HuH-7 (cell line): ENCODE measurements around the gene EVC.
A peak's percentile ranks its signal among the peaks of the same experiment; 100 is the strongest.

Experiments used
- DNase-seq: peaks from one replicate; pipeline ENCODE4 v3.0.0; 2011; ENCODE audit warnings: low spot score

EVC gene

GRCh38 chr4:5710961-5711478, at the start of gene EVC:
EVC (plus strand) TSS chr4:5711201; CDS start chr4:5711381, 180 bp downstream.
- peak; percentile 23 for DNase-seq

- DNase-seq = no peak
Observed at GRCh38 chr4:5661237-5661636, 49.8 kb upstream of the EVC start.

- no peak for DNase-seq
Observed at GRCh38 chr4:5662555-5662954, 48.4 kb upstream of the EVC start.

DNA sequence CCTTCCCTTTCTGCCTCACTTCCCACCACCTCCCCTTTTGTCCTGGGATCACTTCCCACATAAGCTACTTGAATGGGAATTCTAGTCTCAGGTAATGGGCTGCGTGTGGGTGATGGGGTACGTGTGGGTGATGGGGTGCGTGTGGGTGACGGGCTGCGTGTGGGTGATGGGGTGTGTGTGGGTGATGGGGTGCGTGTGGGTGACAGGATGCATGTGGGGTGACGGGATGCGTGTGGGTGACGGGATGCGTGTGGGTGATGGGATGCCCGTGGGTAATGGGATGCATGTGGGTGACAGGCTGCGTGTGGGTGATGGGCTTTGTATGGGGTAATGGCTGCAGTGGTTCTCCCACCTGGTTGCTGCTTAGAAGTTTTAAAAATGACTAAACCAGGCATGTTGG, 46.2 kb upstream of the EVC start:
- no peak for DNase-seq

- no peak for DNase-seq
Observed at GRCh38 chr4:5666741-5667140, 44.3 kb upstream of the EVC start.

- no peak for DNase-seq
Observed at GRCh38 chr4:5676763-5677162, 34.2 kb upstream of the EVC start.

DNA sequence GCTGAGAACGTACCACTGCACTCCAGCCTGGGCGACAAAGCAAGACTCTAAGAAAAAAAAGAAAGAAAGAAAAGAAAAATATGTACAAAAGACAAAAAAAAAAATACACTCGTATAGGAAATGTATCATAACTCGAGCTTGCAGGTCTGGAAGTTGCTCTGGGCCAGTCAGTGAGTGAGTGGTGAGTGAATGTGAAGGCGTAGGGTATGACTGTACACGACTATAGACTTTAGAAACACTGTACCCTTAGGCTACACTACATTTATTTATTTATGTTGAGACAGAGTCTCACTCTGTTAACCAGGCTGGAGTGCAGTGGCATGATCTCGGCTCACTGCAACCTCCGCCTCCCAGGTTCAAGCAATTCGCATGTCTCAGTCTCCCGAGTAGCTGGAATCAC, 32.0 kb upstream of the EVC start:
- no peak for DNase-seq

DNA sequence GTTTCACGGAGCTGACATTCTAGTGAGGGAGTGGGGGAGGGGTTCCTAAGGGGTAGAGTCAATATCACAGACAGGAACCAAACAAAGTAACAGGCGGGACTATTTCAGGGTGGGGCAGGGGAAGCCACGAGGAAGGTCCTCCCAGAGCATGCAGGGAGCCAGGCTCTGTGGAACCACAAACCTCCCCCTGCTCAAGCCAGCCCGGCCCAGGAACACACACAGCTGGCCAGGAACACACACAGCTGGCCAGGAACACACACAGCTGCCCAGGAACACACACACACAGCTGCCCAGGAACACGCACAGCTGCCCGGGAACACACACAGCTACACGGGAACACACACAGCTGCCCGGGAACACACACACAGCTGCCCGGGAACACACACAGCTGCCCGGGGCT, 27.4 kb upstream of the EVC start:
- DNase-seq = no peak

GRCh38 chr4:5685296-5685695, 25.7 kb upstream of the EVC start:
- no peak for DNase-seq

DNA sequence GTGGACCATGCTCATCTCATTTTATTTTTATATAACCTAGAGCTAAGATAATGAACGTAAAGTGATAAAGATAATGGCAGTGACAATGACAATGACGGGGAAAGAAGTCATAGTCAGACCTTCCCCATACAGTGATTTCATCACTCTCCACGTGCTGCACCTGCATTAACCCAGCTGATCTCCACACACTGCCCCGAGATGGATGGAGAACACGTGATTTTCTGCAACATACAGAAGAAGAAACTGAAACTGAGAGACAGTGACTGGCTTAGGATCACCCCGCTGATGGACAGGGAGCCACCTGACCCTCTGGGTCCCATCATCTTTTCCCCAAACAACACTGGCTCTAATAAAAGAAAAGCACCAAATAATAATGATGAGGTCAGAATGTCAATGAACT, 24.7 kb upstream of the EVC start:
- no peak for DNase-seq

- DNase-seq = no peak
Observed at GRCh38 chr4:5689065-5689464, 21.9 kb upstream of the EVC start.

DNA sequence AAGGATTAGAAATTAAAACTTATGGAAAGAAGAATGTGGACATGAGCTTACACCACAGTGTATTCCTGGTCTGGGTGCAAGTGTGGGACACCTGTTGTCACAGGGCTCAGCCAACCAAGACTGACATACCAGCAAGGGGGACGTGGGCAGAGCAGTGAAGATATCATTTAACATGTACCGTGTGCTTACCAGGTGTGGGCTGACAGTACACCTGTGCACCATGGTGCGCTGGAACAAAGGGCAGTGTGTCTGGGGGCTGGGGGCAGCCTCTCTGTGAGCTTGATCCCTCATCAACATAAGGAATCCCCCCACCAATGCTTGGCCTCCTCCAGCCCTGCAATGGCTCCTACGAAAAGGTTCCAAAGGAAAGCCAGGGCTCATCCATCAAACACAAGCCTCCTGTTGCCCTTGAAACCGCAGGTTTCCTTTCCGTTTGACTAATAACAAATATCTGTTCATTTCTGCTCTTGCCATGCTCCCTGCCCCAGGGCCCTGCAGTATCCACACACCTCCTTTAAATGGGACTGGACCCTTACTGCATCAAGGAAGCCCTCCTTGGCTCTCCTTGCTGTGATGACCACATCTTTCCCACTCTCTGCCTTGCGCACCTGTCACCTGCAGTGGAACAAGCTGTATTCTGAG, 19.4 kb upstream of the EVC start:
- no peak for DNase-seq

GRCh38 chr4:5693871-5694270, 17.1 kb upstream of the EVC start:
- no peak for DNase-seq

DNA sequence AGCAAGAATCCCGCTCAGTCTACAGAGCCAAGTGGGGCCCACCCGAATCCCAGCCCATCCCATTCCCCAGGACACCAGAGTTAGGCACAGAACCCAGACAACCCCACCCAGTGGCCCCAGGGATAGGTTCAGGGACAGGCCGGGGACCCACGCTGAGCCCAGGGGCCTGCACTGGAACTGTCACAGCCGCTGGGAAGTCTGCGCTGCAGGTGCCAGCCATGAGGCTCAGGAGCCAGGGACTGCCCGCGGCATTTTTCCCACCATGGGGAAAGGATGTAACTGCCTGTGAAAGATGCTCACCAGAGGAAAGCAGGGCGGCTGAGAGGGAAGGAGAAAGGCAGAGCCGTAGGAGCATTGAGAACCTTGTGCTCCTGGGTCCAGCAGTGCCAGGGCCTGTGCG, 14.7 kb upstream of the EVC start:
- DNase-seq = no peak

DNA sequence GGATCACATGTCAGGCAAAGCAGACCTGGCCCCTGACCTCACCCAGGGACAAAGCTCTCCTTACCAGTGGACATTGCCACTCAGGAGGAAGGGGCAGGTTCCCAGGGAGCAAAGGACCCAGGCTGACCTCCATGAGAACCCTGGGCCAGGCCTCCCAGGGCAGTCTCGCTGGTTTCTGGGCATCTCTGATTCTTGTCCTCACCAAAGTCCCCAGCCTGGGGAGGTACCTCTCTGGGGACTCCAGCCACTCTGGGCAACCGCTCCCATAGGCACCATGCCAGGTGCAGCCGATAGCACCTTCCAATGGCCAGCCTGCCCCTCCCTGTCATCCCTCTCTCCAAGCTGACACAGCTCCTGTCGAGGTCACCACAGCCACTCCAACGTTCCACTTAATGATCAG, 10.5 kb upstream of the EVC start:
- DNase-seq = no peak

DNA sequence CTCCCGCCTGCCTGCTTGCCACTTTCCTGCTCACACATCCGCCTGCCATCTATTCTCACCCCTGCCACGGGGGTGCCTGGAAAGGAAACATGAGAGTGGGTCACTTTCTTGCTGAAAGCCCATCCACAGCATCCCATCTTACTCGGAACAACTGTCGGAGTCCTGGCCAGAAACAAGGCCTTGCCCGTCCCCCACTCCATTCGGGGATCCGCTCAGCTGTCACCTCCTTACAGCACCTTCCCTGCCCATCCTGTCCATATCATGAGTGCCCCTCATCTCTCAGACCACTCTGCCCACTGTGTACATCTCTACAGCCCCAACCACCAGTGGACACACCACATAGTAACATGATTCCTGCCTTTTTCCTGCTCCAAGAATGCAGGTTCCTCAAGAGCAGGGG, 9.0 kb upstream of the EVC start:
- DNase-seq = no peak

GRCh38 chr4:5703831-5704230, 7.2 kb upstream of the EVC start:
- no peak for DNase-seq

DNA sequence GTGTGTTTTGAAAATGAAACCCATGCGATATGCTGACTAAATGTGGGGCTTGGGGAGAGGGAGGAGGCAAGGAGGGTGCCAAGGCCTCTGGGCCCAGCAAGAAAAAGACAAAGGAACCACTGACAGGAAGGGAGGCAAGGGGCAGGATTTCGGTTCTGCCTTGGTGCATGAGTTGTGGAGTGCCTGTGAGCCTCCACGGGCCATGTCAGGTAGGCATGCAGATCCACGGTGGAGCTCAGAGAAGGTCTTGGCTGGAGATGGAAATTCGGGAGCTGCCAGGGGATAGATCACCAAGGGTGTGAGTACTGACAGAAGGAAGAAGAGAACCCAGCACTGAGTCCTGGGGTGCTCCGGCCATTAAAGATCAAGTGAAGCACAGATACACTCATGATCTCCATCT, 6.7 kb upstream of the EVC start:
- no peak for DNase-seq

- DNase-seq = no peak
Observed at GRCh38 chr4:5705647-5706320, 5.2 kb upstream of the EVC start.

DNA sequence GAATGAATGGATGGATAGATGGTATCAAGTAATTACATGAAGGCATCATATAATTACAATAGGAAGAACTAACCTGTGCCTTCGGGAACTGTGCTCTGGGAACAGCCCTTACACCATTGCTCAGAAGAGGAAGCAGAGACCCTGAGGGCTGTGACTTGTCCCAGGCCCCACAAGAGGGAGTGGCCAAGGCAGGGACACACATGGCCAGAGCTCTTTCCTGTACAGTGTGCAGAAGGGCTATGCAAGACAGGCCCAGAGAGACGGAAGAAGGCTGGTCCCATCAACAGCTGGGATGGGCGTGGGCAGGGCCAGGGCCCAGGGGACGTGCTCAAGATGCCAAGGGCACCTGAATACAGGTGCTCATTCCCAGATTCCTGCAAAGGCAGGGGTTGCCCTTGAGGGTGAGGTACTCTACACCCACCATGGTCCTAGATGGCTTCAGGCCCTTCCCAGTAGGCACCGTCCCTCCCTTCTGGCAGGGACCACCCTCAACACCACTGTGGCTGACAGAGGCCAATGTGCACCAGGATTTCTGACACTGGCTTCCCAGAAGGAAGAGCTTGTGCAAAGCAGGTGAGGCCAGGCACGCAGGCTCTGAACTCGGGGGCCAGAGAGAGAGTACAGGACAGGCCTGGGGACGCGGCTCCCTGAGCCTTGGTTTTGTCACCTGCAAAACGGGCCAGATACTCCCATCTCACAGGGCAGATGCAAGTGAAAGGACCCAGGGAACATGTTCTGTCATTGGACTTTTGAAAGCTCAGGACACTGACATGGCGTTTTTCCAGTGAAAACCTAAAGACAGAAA, 4.3 kb upstream of the EVC start:
- DNase-seq = no peak

GRCh38 chr4:5707366-5707765, 3.6 kb upstream of the EVC start:
- DNase-seq = no peak

GRCh38 chr4:5707778-5708448, 3.1 kb upstream of the EVC start:
- no peak for DNase-seq
